PC-3 (cell line): ENCODE data around the gene DUSP28. TPM values are rescaled to one million over a fixed set of nuclear protein-coding genes. Genes with fewer than 3 reads are reported as not detected.

Experiments
- ATAC-seq: fragments of 200-7000 bp; cut with Tn5 transposase; 2 replicates; pipeline ENCODE4 v1.9.1; 2020; ENCODE audit warnings: mild to moderate bottlenecking, moderate library complexity
- BruUV-seq: library from RNA; stranded (reverse); fragments of 400-500 nt; replicated peaks from 2 replicates; lab custom pipeline; 2021; lab: Mats Ljungman, UMichigan
- CTCF ChIA-PET: fragments of 300-600 bp; sonication (Branson Sonifier 250); formaldehyde crosslinking; loops from one replicate; lab custom pipeline; 2022; ENCODE audit warnings: antibody characterized with exemption; lab: Charles Lee
- POLR2A ChIA-PET: fragments of 300-600 bp; sonication (Branson Sonifier 250); formaldehyde crosslinking; loops from one replicate; lab custom pipeline; 2022; ENCODE audit warnings: antibody characterized with exemption; ENCODE audit not compliant: unreplicated experiment; lab: Charles Lee
- DNase-seq: peaks from one replicate; pipeline ENCODE4 v3.0.0-alpha.2; 2015
- H2AFZ ChIP-seq: fragments of 300-600 bp; sonication (generic); 2 replicates; pipeline ENCODE4 v1.6.0; 2016; ENCODE audit warnings: antibody characterized with exemption, low read length
- H3F3A ChIP-seq: fragments of 300-600 bp; sonication (generic); one replicate; pipeline ENCODE4 v1.6.0; 2017; ENCODE audit warnings: antibody characterized with exemption, low read length, control low read depth, mild to moderate bottlenecking; ENCODE audit not compliant: unreplicated experiment
- H3K27ac ChIP-seq: fragments of 300-600 bp; sonication (generic); 2 replicates; pipeline ENCODE4 v1.5.1; 2016; ENCODE audit warnings: mild to moderate bottlenecking, low read length
- H3K27me3 ChIP-seq: fragments of 300-600 bp; sonication (generic); 2 replicates; pipeline ENCODE4 v1.6.1; 2016; ENCODE audit warnings: low read length, mixed read lengths
- H3K36me3 ChIP-seq: fragments of 300-600 bp; sonication (generic); 2 replicates; pipeline ENCODE4 v1.6.1; 2016; ENCODE audit warnings: low read depth, mixed run types, low read length, mixed read lengths
- H3K4me1 ChIP-seq: fragments of 300-600 bp; sonication (generic); 2 replicates; pipeline ENCODE4 v1.5.1; 2016; ENCODE audit warnings: low read length; ENCODE audit not compliant: insufficient read depth
- H3K4me2 ChIP-seq: fragments of 300-600 bp; sonication (generic); 2 replicates; pipeline ENCODE4 v1.6.0; 2016; ENCODE audit warnings: low read length
- H3K4me3 ChIP-seq: fragments of 300-600 bp; sonication (generic); 2 replicates; pipeline ENCODE4 v1.5.1; 2016; ENCODE audit warnings: mild to moderate bottlenecking, low read length, mixed read lengths
- H3K79me2 ChIP-seq: fragments of 300-600 bp; sonication (generic); 2 replicates; pipeline ENCODE4 v1.6.1; 2017; ENCODE audit warnings: low read length, mixed read lengths
- H3K9ac ChIP-seq: fragments of 300-600 bp; sonication (generic); 2 replicates; pipeline ENCODE4 v1.6.0; 2016; ENCODE audit warnings: mild to moderate bottlenecking, low read length
- H3K9me2 ChIP-seq: fragments of 300-600 bp; sonication (generic); replicated peaks from 2 replicates; pipeline ENCODE4 v1.6.1; 2016; ENCODE audit warnings: mixed run types, low read length, mixed read lengths
- H3K9me3 ChIP-seq: fragments of 300-600 bp; sonication (generic); 2 replicates; pipeline ENCODE4 v1.6.1; 2016; ENCODE audit warnings: low read length, mixed read lengths
- H4K20me1 ChIP-seq: fragments of 300-600 bp; sonication (generic); 2 replicates; pipeline ENCODE4 v1.6.1; 2016; ENCODE audit warnings: low read length, mixed read lengths
- CTCF ChIP-seq: fragments of 300-600 bp; sonication (generic); conservative IDR thresholded peaks from 2 replicates; pipeline ENCODE4 v1.5.1; 2017; ENCODE audit warnings: antibody characterized with exemption, low read depth, mild to moderate bottlenecking, low read length
- EZH2 ChIP-seq: fragments of 300-600 bp; sonication (generic); IDR thresholded peaks from one replicate; pipeline ENCODE4 v1.6.1; 2017; ENCODE audit warnings: antibody characterized with exemption, mild to moderate bottlenecking, low read length; ENCODE audit not compliant: unreplicated experiment
- EZH2phosphoT487 ChIP-seq: fragments of 300-600 bp; sonication (generic); IDR thresholded peaks from 2 replicates; pipeline ENCODE4 v1.6.1; 2018; ENCODE audit warnings: mild to moderate bottlenecking, antibody characterized with exemption, low read length, borderline replicate concordance
- intact Hi-C: fragments of 100-400 bp; cut with micrococcal nuclease; formaldehyde crosslinking; loops from 2 replicates; pipeline ENCODE4 v1.9.0; 2023
- total RNA-seq: library from RNA; depleted of rRNA; stranded (reverse); fragments of >200 nt; gene quantifications from 2 replicates; pipeline ENCODE4 v1.2.3, GENCODE V29; 2014

Gene DUSP28
- total RNA-seq, 1 experiment from 2014 or later = 8.3 TPM

GRCh38 chr2:240512109-240512485 is 48.1 kb upstream of the DUSP28 start:
- H3K9ac ChIP-seq = no peak overlapping the region
- H3K9me2 ChIP-seq = no peaks in the 10 kb centered on the region
- H3F3A ChIP-seq = no peaks in the 10 kb centered on the region
- no peak overlapping the region for H3K27ac ChIP-seq
- ChIA-PET CTCF (no interaction called here), POLR2A (no interaction called here)
- TF ChIP-seq EZH2phosphoT487 (no peak), CTCF (no peak)
- H4K20me1 ChIP-seq = no peaks in the 10 kb centered on the region
- BruUV-seq = no TSS peak
- ATAC-seq (no peak), DNase-seq (no peak)
- no peaks in the 10 kb centered on the region for H3K4me1 ChIP-seq
- H3K4me3 ChIP-seq = no peak overlapping the region
- H3K4me2 ChIP-seq = no peak overlapping the region
- intact Hi-C loops = no loop called here
- H3K79me2 ChIP-seq = no peaks in the 10 kb centered on the region
- no peaks in the 10 kb centered on the region for H3K36me3 ChIP-seq
- H3K27me3 ChIP-seq = no peaks in the 10 kb centered on the region
- H2AFZ ChIP-seq = no peak overlapping the region
- no peaks in the 10 kb centered on the region for H3K9me3 ChIP-seq

GRCh38 chr2:240512666-240513535 is 47.3 kb upstream of the DUSP28 start:
- DNase-seq (no peak), ATAC-seq (no peak)
- Histone ChIP-seq H3F3A (no peaks in the 10 kb centered on the region), H3K4me2 (no peak overlapping the region), H3K36me3 (no peaks in the 10 kb centered on the region), H3K9me2 (no peaks in the 10 kb centered on the region), H3K9me3 (no peaks in the 10 kb centered on the region), H3K9ac (no peak overlapping the region), H3K4me1 (no peaks in the 10 kb centered on the region), H2AFZ (no peak overlapping the region), H3K79me2 (no peaks in the 10 kb centered on the region), H3K4me3 (no peak overlapping the region), H4K20me1 (no peaks in the 10 kb centered on the region), H3K27ac (no peak overlapping the region), H3K27me3 (no peaks in the 10 kb centered on the region)
- intact Hi-C loops = no loop called here
- no TSS peak for BruUV-seq
- CTCF ChIA-PET = no interaction called here
- POLR2A ChIA-PET = no interaction called here
- TF ChIP-seq EZH2phosphoT487 (no peak), EZH2 (no peak), CTCF (no peak)
